ENCODE results near the gene GRIN3B. TPM values are rescaled to one million over a fixed set of nuclear protein-coding genes. Genes with fewer than 3 reads are reported as not detected.

GRIN3B gene
- total RNA-seq, 2 experiments from 2014 or later: not detected

- Mint-ChIP-seq H3K4me3 (peak overlapping the region; percentile 38), H3K36me3 (ENCODE audit: low read depth) (peaks cover 5% of the 10 kb centered on the region), H3K27me3 (ENCODE audit: low read depth) (peaks cover 26% of the 10 kb centered on the region), H3K27ac (no peak overlapping the region), H3K9me3 (ENCODE audit: insufficient read depth) (no peaks in the 10 kb centered on the region), H3K4me1 (ENCODE audit: low read depth) (peaks cover 12% of the 10 kb centered on the region)
- ATAC-seq (peak; percentile 59), DNase-seq (peak; percentile 75)
- ChIA-PET POLR2A (interaction anchor here (0.6 to 1.3 kb wide), 3 partner anchors 12 to 73 kb away, joined by 3 read pairs; partner anchors contain the start of gene WDR18), CTCF (interaction anchor here (0.9 to 1.4 kb wide), 2 partner anchors 12 to 133 kb away, joined by 4 to 5 read pairs; partner anchors contain the start of gene WDR18)
These were observed 4.0 kb upstream of the GRIN3B start for GRCh38 chr19:996051-996838.

- peaks cover 13% of the 10 kb centered on the region for H3K4me1 Mint-ChIP-seq (ENCODE audit: low read depth)
- no peak overlapping the region for H3K4me3 Mint-ChIP-seq
- no peak overlapping the region for H3K27ac Mint-ChIP-seq
- peaks cover 2% of the 10 kb centered on the region for H3K36me3 Mint-ChIP-seq (ENCODE audit: low read depth)
- no peaks in the 10 kb centered on the region for H3K9me3 Mint-ChIP-seq (ENCODE audit: insufficient read depth)
- H3K27me3 Mint-ChIP-seq (ENCODE audit: low read depth): peaks cover 31% of the 10 kb centered on the region
- POLR2A ChIA-PET: interaction anchor here (0.7 to 0.9 kb wide), 2 partner anchors 11 to 92 kb away, joined by 3 read pairs; no protein-coding TSS in a partner anchor
- CTCF ChIA-PET: no interaction called here
- ATAC-seq: no peak
- no peak for DNase-seq
These were observed 2.2 kb upstream of the GRIN3B start for GRCh38 chr19:998064-998463.

GRCh38 chr19:999379-999719, 870 bp upstream of the GRIN3B start:
- H3K9me3 Mint-ChIP-seq (ENCODE audit: insufficient read depth): no peaks in the 10 kb centered on the region
- ChIA-PET POLR2A (no interaction called here), CTCF (no interaction called here)
- no peak for DNase-seq
- H3K27me3 Mint-ChIP-seq (ENCODE audit: low read depth): peaks cover 31% of the 10 kb centered on the region
- no peak overlapping the region for H3K4me3 Mint-ChIP-seq
- no peak for ATAC-seq
- H3K36me3 Mint-ChIP-seq (ENCODE audit: low read depth): no peaks in the 10 kb centered on the region
- H3K27ac Mint-ChIP-seq: no peak overlapping the region
- peaks cover 13% of the 10 kb centered on the region for H3K4me1 Mint-ChIP-seq (ENCODE audit: low read depth)

GRCh38 chr19:1000591-1001537, 645 bp downstream of the GRIN3B start:
- H3K9me3 Mint-ChIP-seq (ENCODE audit: insufficient read depth): no peaks in the 10 kb centered on the region
- peaks cover 10% of the 10 kb centered on the region for H3K4me1 Mint-ChIP-seq (ENCODE audit: low read depth)
- ChIA-PET POLR2A (no interaction called here), CTCF (interaction anchor here (0.5 to 0.8 kb wide), 2 partner anchors 28 to 230 kb away, joined by 3 to 4 read pairs; no protein-coding TSS in a partner anchor)
- ATAC-seq (no peak), DNase-seq (no peak)
- no peak overlapping the region for H3K27ac Mint-ChIP-seq
- H3K27me3 Mint-ChIP-seq (ENCODE audit: low read depth): peaks cover 31% of the 10 kb centered on the region
- no peak overlapping the region for H3K4me3 Mint-ChIP-seq
- no peaks in the 10 kb centered on the region for H3K36me3 Mint-ChIP-seq (ENCODE audit: low read depth)

GRCh38 chr19:1001538-1002166, 1.4 kb downstream of the GRIN3B start:
- Mint-ChIP-seq H3K4me1 (ENCODE audit: low read depth) (peaks cover 5% of the 10 kb centered on the region), H3K27ac (no peak overlapping the region), H3K27me3 (ENCODE audit: low read depth) (peaks cover 27% of the 10 kb centered on the region), H3K9me3 (ENCODE audit: insufficient read depth) (no peaks in the 10 kb centered on the region), H3K36me3 (ENCODE audit: low read depth) (no peaks in the 10 kb centered on the region), H3K4me3 (no peak overlapping the region)
- POLR2A ChIA-PET: no interaction called here
- ATAC-seq: peak; percentile 68
- DNase-seq: peak; percentile 77
- CTCF ChIA-PET: interaction anchor here (0.5 to 0.8 kb wide), 2 partner anchors 27 to 231 kb away, joined by 3 to 4 read pairs; no protein-coding TSS in a partner anchor

- Mint-ChIP-seq H3K27me3 (ENCODE audit: low read depth) (peaks cover 25% of the 10 kb centered on the region), H3K9me3 (ENCODE audit: insufficient read depth) (no peaks in the 10 kb centered on the region), H3K4me3 (no peak overlapping the region), H3K36me3 (ENCODE audit: low read depth) (peaks cover 5% of the 10 kb centered on the region), H3K4me1 (ENCODE audit: low read depth) (peaks cover 4% of the 10 kb centered on the region), H3K27ac (no peak overlapping the region)
- no peak for DNase-seq
- ChIA-PET POLR2A (no interaction called here), CTCF (no interaction called here)
- ATAC-seq: no peak
These were observed 2.4 kb downstream of the GRIN3B start for GRCh38 chr19:1002600-1002999.

GRCh38 chr19:1003283-1003682, 3.1 kb downstream of the GRIN3B start:
- peaks cover 18% of the 10 kb centered on the region for H3K27me3 Mint-ChIP-seq (ENCODE audit: low read depth)
- H3K4me1 Mint-ChIP-seq (ENCODE audit: low read depth): peaks cover 4% of the 10 kb centered on the region
- H3K27ac Mint-ChIP-seq: no peak overlapping the region
- H3K9me3 Mint-ChIP-seq (ENCODE audit: insufficient read depth): no peaks in the 10 kb centered on the region
- CTCF ChIA-PET: interaction anchor here (1.2 to 1.4 kb wide), 2 partner anchors 19 to 140 kb away, joined by 5 read pairs; partner anchors contain the start of gene WDR18
- H3K4me3 Mint-ChIP-seq: no peak overlapping the region
- peaks cover 6% of the 10 kb centered on the region for H3K36me3 Mint-ChIP-seq (ENCODE audit: low read depth)
- DNase-seq: no peak
- ATAC-seq: no peak
- POLR2A ChIA-PET: interaction anchor here (1.4 kb wide), 1 partner anchor 16 kb away, joined by 3 read pairs; no protein-coding TSS in a partner anchor

- no peak for ATAC-seq
- Mint-ChIP-seq H3K36me3 (ENCODE audit: low read depth) (peaks cover 8% of the 10 kb centered on the region), H3K27ac (peak overlapping the region; percentile 30), H3K4me3 (no peak overlapping the region), H3K4me1 (ENCODE audit: low read depth) (peaks cover 4% of the 10 kb centered on the region), H3K27me3 (ENCODE audit: low read depth) (peaks cover 11% of the 10 kb centered on the region), H3K9me3 (ENCODE audit: insufficient read depth) (no peaks in the 10 kb centered on the region)
- ChIA-PET POLR2A (interaction anchor here (0.8 to 1.4 kb wide), 2 partner anchors 15 to 80 kb away, joined by 3 read pairs; no protein-coding TSS in a partner anchor), CTCF (interaction anchor here (1.2 to 1.5 kb wide), 3 partner anchors 20 to 141 kb away, joined by 3 to 5 read pairs (median 5); partner anchors contain the start of gene WDR18)
- DNase-seq: no peak
These were observed 4.1 kb downstream of the GRIN3B start for GRCh38 chr19:1004204-1004802.

- Mint-ChIP-seq H3K4me1 (ENCODE audit: low read depth) (peaks cover 4% of the 10 kb centered on the region), H3K36me3 (ENCODE audit: low read depth) (peaks cover 12% of the 10 kb centered on the region), H3K27me3 (ENCODE audit: low read depth) (peaks cover 8% of the 10 kb centered on the region), H3K9me3 (ENCODE audit: insufficient read depth) (no peaks in the 10 kb centered on the region), H3K4me3 (no peak overlapping the region), H3K27ac (peak overlapping the region; percentile 3)
- no peak for DNase-seq
- ATAC-seq: no peak
- CTCF ChIA-PET: interaction anchor here (1.4 to 1.5 kb wide), 2 partner anchors 82 to 141 kb away, joined by 3 to 5 read pairs; no protein-coding TSS in a partner anchor
- POLR2A ChIA-PET: interaction anchor here (1.4 kb wide), 1 partner anchor 15 kb away, joined by 3 read pairs; no protein-coding TSS in a partner anchor
These were observed 4.8 kb downstream of the GRIN3B start for GRCh38 chr19:1004803-1005664.

- Mint-ChIP-seq H3K4me3 (no peak overlapping the region), H3K9me3 (ENCODE audit: insufficient read depth) (no peaks in the 10 kb centered on the region), H3K36me3 (ENCODE audit: low read depth) (peaks cover 15% of the 10 kb centered on the region), H3K4me1 (ENCODE audit: low read depth) (no peaks in the 10 kb centered on the region), H3K27ac (no peak overlapping the region), H3K27me3 (ENCODE audit: low read depth) (peaks cover 4% of the 10 kb centered on the region)
- POLR2A ChIA-PET: no interaction called here
- CTCF ChIA-PET: interaction anchor here (1.1 kb wide), 1 partner anchor 238 kb away, joined by 3 read pairs; no protein-coding TSS in a partner anchor
- ATAC-seq (no peak), DNase-seq (no peak)
These were observed 6.6 kb downstream of the GRIN3B start for GRCh38 chr19:1006711-1007398.

Measured in activated CD8-positive, alpha-beta T cell treated with anti-CD3 and anti-CD28 coated beads, Interleukin-2, amount 10 ng/mL, durations not matched to agents 7 days and 5 days (primary cell).